ENCODE results near the gene LARP4B. TPM values are rescaled to one million over a fixed set of nuclear protein-coding genes. Genes with fewer than 3 reads are reported as not detected.

LARP4B gene
- total RNA-seq, 2 donors from 2014 or later: 42.2 to 70.6 TPM

DNA sequence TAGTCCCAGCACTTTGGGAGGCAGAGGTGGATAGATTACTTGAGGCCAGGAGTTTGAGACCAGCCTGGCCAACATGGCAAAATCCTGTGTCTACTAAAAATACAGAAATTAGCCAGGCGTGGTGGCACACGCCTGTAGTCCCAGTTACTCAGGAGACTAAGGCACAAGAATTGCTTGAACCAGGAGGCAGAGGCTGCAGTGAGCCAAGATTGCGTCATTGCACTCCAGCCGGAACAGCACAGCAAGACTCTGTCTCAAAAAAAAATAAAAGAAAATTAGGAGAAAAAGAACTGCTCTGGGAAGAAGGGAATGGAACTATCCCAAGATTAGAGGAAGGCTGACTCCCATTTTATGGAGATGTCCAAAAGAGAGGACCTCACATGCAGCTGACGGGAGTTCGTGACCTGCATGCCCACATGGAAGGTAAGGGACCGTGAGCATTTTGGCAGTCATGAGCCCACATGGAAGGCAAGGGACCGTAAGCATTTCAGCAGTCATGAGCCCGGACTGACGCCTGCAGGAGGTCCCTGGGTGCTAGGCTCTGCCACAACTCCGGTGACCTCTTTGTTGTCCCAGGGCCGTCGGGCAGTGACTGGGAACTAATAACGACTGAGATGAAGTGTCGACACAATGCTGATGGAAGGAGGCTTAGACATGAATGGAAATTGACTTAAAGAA is 38.1 kb upstream of the LARP4B start:
- ATAC-seq (ENCODE audit: insufficient number of reproducible peaks, low FRiP score, low read depth) (no peak), DNase-seq (ENCODE audit: low spot score) (no peak)
- Histone ChIP-seq H3K4me3 (no peak overlapping the region), H3K27ac (no peak overlapping the region), H3K27me3 (replicated peaks; ENCODE audit: insufficient read depth) (no peaks in the 10 kb centered on the region), H3K4me1 (ENCODE audit: control insufficient read depth in 1 of 2, low read depth in 2 of 2) (peaks cover 5 to 9% of the 10 kb centered on the region in 2 donors), H3K36me3 (no peaks in the 10 kb centered on the region), H3K9me3 (no peaks in the 10 kb centered on the region)
- TF ChIP-seq, protein P1, sequence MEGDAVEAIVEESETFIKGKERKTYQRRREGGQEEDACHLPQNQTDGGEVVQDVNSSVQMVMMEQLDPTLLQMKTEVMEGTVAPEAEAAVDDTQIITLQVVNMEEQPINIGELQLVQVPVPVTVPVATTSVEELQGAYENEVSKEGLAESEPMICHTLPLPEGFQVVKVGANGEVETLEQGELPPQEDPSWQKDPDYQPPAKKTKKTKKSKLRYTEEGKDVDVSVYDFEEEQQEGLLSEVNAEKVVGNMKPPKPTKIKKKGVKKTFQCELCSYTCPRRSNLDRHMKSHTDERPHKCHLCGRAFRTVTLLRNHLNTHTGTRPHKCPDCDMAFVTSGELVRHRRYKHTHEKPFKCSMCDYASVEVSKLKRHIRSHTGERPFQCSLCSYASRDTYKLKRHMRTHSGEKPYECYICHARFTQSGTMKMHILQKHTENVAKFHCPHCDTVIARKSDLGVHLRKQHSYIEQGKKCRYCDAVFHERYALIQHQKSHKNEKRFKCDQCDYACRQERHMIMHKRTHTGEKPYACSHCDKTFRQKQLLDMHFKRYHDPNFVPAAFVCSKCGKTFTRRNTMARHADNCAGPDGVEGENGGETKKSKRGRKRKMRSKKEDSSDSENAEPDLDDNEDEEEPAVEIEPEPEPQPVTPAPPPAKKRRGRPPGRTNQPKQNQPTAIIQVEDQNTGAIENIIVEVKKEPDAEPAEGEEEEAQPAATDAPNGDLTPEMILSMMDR (IDR thresholded peaks at IDR 0.05): no peak

DNA sequence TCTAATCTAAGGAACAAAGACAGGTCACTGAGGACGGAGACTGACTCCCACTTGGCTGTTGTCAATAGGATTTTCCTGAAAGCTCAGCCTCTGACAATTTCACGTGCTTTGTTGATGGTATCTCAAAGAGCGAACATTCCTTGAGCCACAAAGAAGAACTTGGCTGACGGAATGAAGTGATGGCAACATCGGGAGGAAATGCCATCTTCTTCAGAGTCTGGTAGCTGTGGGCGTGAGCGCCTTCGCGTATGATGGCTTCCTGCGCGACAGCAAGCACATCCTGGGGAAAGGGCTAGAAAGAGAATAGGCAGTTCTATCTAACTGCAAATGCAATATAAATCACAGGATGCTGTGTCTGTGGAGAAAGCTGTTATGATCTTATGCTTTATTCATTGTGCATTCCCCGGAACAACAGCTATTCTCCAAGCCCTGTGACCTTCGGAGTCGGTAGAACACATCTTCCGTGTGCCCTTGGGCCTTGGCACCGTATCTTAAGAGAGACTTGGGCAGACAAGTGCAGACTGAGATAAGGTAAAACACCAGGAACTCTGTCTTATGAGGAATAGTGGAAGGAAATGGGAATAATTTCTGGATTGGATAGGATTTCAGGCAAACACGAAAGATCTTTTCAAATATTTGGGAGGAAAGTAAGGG is 37.2 kb upstream of the LARP4B start:
- no peaks in the 10 kb centered on the region for H3K36me3 ChIP-seq
- H3K27me3 ChIP-seq (replicated peaks; ENCODE audit: insufficient read depth): no peaks in the 10 kb centered on the region
- ATAC-seq (ENCODE audit: insufficient number of reproducible peaks, low FRiP score, low read depth) (no peak), DNase-seq (ENCODE audit: low spot score) (no peak)
- H3K4me3 ChIP-seq: no peak overlapping the region
- peaks cover 5 to 9% of the 10 kb centered on the region in 2 donors for H3K4me1 ChIP-seq (ENCODE audit: control insufficient read depth in 1 of 2, low read depth in 2 of 2)
- TF ChIP-seq, protein P1 (IDR thresholded peaks at IDR 0.05): no peak
- no peak overlapping the region for H3K27ac ChIP-seq
- no peaks in the 10 kb centered on the region for H3K9me3 ChIP-seq

DNA sequence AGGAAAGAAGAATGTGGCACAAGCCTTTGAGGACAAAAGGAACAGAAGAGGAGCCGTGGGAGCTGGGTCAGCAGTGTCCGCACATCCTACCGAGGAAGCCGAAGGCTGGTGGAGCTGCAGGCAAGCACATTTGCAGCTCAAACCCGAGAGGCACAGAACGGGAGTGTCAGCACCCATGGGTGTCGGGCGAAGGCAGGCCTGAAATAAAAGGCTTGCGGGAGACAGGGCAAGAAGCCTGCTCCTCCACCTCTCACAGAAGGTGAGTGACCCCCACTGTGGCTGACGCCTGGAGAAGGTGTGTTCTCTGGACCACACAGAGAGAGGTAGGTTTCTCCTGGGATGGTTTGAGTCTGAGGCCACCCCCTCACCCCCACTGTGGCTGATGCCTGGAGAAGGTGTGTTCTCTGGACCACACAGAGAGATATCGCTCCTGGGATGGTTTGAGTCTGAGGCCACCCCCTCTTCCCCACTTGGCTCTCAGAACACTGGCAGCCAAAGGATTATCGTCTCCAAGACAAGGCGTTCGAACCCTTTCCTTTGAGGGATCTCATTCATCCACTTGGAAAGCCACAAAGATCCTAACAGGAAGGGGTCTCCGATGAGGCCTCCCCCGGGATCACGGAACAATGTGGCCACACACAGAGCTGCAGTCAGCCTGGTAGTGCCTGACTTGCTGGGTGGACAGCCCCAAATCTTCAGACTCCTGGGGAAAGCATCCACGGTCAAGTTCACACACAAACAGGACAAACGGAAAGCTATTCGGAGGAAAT is 35.1 kb upstream of the LARP4B start:
- Histone ChIP-seq H3K4me3 (no peak overlapping the region), H3K27me3 (replicated peaks; ENCODE audit: insufficient read depth) (no peaks in the 10 kb centered on the region), H3K4me1 (ENCODE audit: control insufficient read depth in 1 of 2, low read depth in 2 of 2) (peaks cover 5 to 9% of the 10 kb centered on the region in 2 donors), H3K36me3 (no peaks in the 10 kb centered on the region), H3K27ac (no peak overlapping the region), H3K9me3 (no peaks in the 10 kb centered on the region)
- TF ChIP-seq, protein P1 (IDR thresholded peaks at IDR 0.05): no peak
- DNase-seq (ENCODE audit: low spot score): no peak
- ATAC-seq (ENCODE audit: insufficient number of reproducible peaks, low FRiP score, low read depth): no peak

DNA sequence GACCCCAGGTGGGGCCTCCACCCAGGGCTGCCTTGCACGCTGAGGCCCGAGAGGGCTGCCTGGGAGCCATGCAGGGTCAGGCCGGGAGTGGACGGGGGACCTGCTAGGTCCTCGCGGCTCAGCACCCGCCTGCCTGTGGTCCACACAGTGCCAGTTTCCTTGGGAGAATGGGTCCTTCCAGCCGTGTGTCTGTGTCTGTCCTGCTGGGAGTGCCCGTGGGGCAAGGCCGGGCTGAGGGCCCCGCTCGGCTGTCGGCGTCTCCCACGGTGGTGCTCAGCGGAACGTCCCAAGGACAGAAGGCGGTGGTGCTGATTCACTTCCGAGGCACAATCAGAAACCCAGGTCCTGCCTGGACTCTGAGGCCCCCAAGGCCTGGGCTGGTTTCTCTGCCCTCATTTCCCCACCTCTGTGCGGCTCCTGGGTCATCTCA is 33.5 kb upstream of the LARP4B start:
- no peak overlapping the region for H3K27ac ChIP-seq
- no peaks in the 10 kb centered on the region for H3K4me1 ChIP-seq (ENCODE audit: control insufficient read depth in 1 of 2, low read depth in 2 of 2)
- TF ChIP-seq, protein P1 (IDR thresholded peaks at IDR 0.05): no peak
- no peaks in the 10 kb centered on the region for H3K36me3 ChIP-seq
- no peaks in the 10 kb centered on the region for H3K9me3 ChIP-seq
- no peak for DNase-seq (ENCODE audit: low spot score)
- H3K4me3 ChIP-seq: no peak overlapping the region
- ATAC-seq (ENCODE audit: insufficient number of reproducible peaks, low FRiP score, low read depth): no peak
- H3K27me3 ChIP-seq (replicated peaks; ENCODE audit: insufficient read depth): no peaks in the 10 kb centered on the region

All from thoracic aorta (tissue), 2 donors.